NT2/D1 (cell line): ENCODE results near the gene CHCHD4.
"Not testable (repeated sequence)": the region's sequence is repeated elsewhere in the genome, so short reads cannot be mapped to it uniquely, and the experiment has no call there.

Source experiments
- DNase-seq: peaks from one replicate; pipeline ENCODE4 v3.0.0-alpha.2; 2011; ENCODE audit warnings: low read depth, low spot score
- H3K27me3 ChIP-seq: 2 replicates; pipeline ENCODE4 v1.6.0; 2011; ENCODE audit warnings: mild to moderate bottlenecking; ENCODE audit not compliant: insufficient read length, insufficient read depth
- H3K36me3 ChIP-seq: 2 replicates; pipeline ENCODE4 v1.6.1; 2011; ENCODE audit warnings: mild to moderate bottlenecking, low read length, mixed read lengths; ENCODE audit not compliant: insufficient read depth, insufficient read length
- H3K4me1 ChIP-seq: 2 replicates; pipeline ENCODE4 v1.5.1; 2011; ENCODE audit not compliant: insufficient read depth, insufficient read length
- H3K4me3 ChIP-seq: 2 replicates; pipeline ENCODE4 v1.5.1; 2011; ENCODE audit warnings: low read depth; ENCODE audit not compliant: insufficient read length
- H3K9ac ChIP-seq: 2 replicates; pipeline ENCODE4 v1.6.0; 2011; ENCODE audit warnings: low read depth; ENCODE audit not compliant: insufficient read length
- H3K9me3 ChIP-seq: 2 replicates; pipeline ENCODE4 v1.5.1; 2011; ENCODE audit warnings: mild to moderate bottlenecking, low read length; ENCODE audit not compliant: insufficient read depth
- SUZ12 ChIP-seq: IDR thresholded peaks from 2 replicates; pipeline ENCODE4 v1.6.1; 2011; ENCODE audit not compliant: insufficient read length, insufficient read depth; ENCODE audit errors: extremely low read depth
- YY1 ChIP-seq: IDR thresholded peaks from 2 replicates; pipeline ENCODE4 v1.6.1; 2011; ENCODE audit not compliant: insufficient read length, insufficient read depth
- ZNF274 ChIP-seq: IDR thresholded peaks from 2 replicates; pipeline ENCODE4 v1.6.1; 2011; ENCODE audit warnings: mild to moderate bottlenecking, low read depth, low read length

CHCHD4 gene

DNA sequence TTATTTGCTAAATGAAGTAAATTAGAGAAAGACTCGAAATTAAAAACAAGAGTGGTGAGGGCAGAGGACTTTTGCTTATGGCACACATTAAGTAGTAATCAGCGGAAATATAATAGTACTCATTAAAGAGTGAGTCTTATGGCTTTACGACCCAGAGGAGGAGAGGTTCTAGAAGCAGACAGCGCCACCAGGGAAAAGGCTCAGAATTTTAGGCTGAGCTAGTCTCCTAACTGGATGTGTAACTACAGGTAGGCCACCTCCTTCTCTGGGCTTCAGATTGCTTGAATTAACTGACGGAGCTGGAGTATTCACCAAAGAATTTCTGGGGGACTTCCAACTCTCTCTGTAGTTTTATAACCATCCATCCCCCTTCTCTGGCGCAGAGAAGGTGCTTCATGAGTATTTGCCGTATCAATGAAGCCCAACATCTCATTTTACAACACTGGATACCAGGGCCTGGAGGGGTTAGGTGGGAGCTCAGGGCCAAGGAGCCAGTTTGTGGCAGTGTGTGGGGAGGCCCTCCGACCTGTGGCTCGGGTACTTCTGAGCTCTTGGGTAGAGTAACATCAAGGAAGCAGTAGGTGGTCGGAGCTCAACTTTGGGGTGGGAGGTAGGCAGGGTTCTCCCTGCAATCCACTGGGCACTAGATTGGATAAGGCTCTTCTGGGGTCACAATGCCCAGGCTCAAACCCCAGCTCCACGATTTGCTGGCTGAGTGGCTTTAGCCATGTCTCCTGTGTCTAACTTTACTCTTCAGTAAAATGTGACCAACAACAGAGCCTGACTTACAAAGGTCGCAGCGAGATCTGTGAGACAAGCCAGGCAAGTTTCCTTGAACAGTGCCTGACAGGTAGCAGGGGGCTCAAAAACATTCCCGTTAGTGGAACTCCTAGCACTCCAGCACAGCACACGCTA lies 1.1 kb downstream of the CHCHD4 start:
- DNase-seq, result no peak
- H3K27me3 ChIP-seq, result no peaks in the 10 kb centered on the region
- H3K4me1 ChIP-seq, result peaks cover 5% of the 10 kb centered on the region
- peaks cover 63% of the 10 kb centered on the region for H3K36me3 ChIP-seq
- TF ChIP-seq ZNF274, result no peak
- no peak for TF ChIP-seq SUZ12
- no peak for TF ChIP-seq YY1
- peak overlapping the region; percentile 70 for H3K9ac ChIP-seq
- H3K9me3 ChIP-seq, result peaks cover 43% of the 10 kb centered on the region
- peak overlapping the region; percentile 97 for H3K4me3 ChIP-seq

DNA sequence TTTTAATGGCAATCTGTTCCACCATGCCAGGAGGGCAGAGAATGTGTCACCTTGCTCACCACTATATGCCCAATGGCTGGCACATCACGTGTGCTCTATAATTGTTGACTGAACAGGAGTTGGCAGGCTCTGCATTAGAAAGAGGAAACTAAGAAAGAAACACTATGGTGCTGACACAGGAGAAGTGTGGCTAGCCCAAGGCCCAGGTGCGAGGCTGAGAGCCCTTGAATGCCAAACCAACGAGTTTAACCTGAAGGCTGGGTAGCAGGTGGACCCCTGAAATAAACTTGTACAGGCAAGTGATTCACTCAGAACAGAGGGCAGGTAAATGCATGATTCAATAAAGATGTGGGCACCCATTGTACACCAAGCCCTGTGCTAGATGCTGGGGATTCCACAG lies 2.4 kb downstream of the CHCHD4 start:
- H3K9ac ChIP-seq, result no peak overlapping the region
- no peaks in the 10 kb centered on the region for H3K27me3 ChIP-seq
- no peak for DNase-seq
- peaks cover 43% of the 10 kb centered on the region for H3K9me3 ChIP-seq
- TF ChIP-seq ZNF274, result no peak
- TF ChIP-seq YY1, result no peak
- TF ChIP-seq SUZ12, result no peak
- H3K36me3 ChIP-seq, result peaks cover 55% of the 10 kb centered on the region
- H3K4me3 ChIP-seq, result no peak overlapping the region
- H3K4me1 ChIP-seq, result peaks cover 8% of the 10 kb centered on the region

DNA sequence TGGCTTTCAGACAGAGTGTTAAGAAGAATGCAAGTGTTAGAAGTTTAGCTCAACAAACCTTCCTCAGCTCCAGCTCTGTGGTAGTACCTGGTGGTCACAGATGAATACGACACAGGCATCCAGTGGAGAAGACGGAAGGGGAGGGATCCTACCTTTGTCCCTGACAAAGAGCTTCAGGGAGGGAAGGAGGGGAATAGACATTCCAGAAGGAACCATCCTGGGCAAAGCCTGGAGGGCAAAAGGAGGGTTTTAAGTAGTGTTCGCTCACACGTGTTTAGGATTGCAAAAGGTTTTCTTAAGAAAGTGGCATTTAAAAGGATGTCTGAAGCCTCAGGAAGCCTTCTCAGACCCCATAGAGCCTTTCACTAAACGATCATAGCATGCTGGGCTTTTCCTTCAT lies 2.8 kb downstream of the CHCHD4 start:
- peaks cover 52% of the 10 kb centered on the region for H3K36me3 ChIP-seq
- peaks cover 43% of the 10 kb centered on the region for H3K9me3 ChIP-seq
- H3K9ac ChIP-seq, result no peak overlapping the region
- no peaks in the 10 kb centered on the region for H3K27me3 ChIP-seq
- TF ChIP-seq YY1, result no peak
- TF ChIP-seq ZNF274, result no peak
- no peak for TF ChIP-seq SUZ12
- H3K4me1 ChIP-seq, result peaks cover 8% of the 10 kb centered on the region
- H3K4me3 ChIP-seq, result no peak overlapping the region
- DNase-seq, result peak; percentile 28

DNA sequence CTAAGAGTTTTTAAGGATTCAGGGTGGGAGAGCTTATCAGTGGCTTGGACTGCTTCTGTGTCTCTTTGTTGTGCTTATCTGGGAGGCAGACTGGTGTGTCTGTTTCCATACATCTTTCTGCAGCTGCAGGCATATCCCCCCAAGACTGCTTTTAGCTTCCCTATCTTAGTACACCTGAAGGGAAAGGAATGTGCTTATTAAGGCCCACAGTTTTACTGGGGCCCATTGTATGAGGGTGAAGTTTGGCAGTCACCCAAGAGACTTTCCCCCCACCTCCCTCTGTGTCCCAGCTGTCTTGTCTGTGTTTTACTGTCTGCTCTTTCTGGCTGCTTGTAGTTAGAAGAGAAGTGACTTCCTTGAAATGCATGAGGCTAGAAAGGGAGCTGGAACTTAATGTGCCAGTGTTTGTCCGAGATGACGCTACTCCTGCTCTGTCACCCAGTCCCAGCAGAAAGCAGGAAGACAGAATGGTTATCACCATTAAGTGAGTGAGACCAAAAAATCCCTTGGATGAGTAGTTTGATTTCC lies 3.7 kb downstream of the CHCHD4 start:
- H3K4me1 ChIP-seq, H3K4me3 ChIP-seq, H3K9ac ChIP-seq, H3K27me3 ChIP-seq, DNase-seq: not testable (repeated sequence)
- H3K9me3 ChIP-seq, result peaks cover 43% of the 10 kb centered on the region
- peaks cover 51% of the 10 kb centered on the region for H3K36me3 ChIP-seq

DNA sequence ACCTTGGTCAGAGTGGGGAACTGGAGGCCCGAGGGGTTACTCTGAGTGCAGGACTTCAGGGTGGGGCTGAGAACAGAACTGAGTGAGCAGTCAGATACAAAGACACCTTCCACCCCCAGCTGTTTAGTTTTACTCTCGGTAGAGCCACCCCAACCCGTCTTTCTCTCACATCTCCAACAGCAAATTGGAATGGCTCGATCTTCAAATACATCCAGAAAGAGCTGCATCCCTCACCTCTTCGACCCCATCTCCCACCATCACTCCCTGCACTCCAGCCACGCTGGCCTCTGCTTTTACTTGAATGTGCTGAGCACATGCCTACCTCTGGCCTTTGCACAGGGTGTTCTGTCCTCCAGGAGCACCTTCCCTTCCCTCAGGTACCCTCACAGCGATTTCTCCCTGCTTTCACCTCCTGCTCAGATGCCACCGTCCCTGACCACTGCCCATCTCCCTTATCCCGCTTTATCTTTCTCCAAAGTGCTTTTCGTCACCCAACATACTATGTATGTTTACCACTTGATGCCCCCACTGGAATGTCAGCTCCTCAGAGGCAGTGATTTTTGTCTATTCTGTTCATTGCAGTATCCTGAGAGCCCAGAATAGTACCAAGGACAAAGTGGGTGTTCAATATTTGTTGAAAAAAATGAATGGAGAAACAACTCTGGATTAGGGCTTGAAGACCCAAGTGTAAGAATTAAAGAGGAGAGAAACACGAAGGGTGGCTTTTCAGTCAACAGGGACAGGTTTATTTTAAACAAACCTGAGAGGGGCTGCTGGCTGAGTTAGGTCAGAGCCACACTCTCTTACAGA lies 4.4 kb downstream of the CHCHD4 start:
- DNase-seq, result no peak
- Histone ChIP-seq H3K4me1 (peaks cover 3% of the 10 kb centered on the region), H3K27me3 (no peaks in the 10 kb centered on the region), H3K36me3 (peaks cover 57% of the 10 kb centered on the region), H3K9me3 (peaks cover 43% of the 10 kb centered on the region), H3K9ac (no peak overlapping the region), H3K4me3 (no peak overlapping the region)
- TF ChIP-seq YY1, result no peak
- no peak for TF ChIP-seq SUZ12
- no peak for TF ChIP-seq ZNF274

DNA sequence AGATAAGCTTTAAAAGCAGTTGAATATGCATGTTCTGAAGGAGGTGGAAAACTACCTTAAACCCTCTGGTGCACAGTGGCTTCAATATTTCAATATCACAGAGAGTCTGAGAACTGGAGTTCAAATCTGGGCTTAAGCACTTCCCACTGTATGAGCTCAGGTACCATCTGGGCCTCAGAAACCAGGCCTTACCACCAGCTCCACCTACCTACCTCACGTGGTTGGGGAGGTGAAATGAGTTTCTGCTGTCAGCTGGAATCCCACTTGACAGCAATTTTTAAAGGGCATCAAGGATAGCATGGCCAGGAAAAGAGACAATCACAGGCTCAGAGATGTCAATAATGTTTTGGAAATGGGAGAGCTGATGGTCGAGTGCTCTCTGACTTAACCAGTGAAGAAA lies 5.0 kb downstream of the CHCHD4 start:
- DNase-seq, result no peak
- Histone ChIP-seq H3K36me3 (peaks cover 63% of the 10 kb centered on the region), H3K4me1 (peaks cover 3% of the 10 kb centered on the region), H3K9me3 (peaks cover 43% of the 10 kb centered on the region), H3K9ac (no peak overlapping the region), H3K4me3 (no peak overlapping the region), H3K27me3 (no peaks in the 10 kb centered on the region)
- TF ChIP-seq SUZ12 (no peak), ZNF274 (no peak), YY1 (no peak)
